ENCODE data around the gene ICAM4. TPM values are rescaled to one million over a fixed set of nuclear protein-coding genes. Genes with fewer than 3 reads are reported as not detected.

The ICAM4 gene
- total and polyA plus RNA-seq, 2 donors (not counting 3 experiments of a cell fraction or from before 2014, with no cell fraction given) = 0.44 to 0.49 TPM

GRCh38 chr19:10292206-10292788 is 5.5 kb downstream of the ICAM4 start:
- Histone ChIP-seq H3K9me1 (replicated peaks; ENCODE audit: control insufficient read depth, extremely low read depth, insufficient read depth, low read length) (no peaks in the 10 kb centered on the region), H4K20me1 (replicated peaks; ENCODE audit: control insufficient read depth, extremely low read depth, insufficient read depth, low read length) (no peaks in the 10 kb centered on the region), H2AFZ (ENCODE audit: low read depth, low read length) (no peak overlapping the region), H3K79me2 (ENCODE audit: control insufficient read depth, insufficient read depth, low read length) (no peaks in the 10 kb centered on the region), H3K36me3 (ENCODE audit: control insufficient read depth in 2 of 2, extremely low read depth in 1 of 2, insufficient read depth in 2 of 2, low read length in 2 of 2) (no peaks in the 10 kb centered on the region), H3K9me3 (replicated peaks; ENCODE audit: control insufficient read depth, insufficient read depth, low read length) (no peaks in the 10 kb centered on the region), H3K27ac (ENCODE audit: insufficient read depth, low read depth, low read length) (no peak overlapping the region), H3K4me3 (replicated peaks in 1 of 3; ENCODE audit: insufficient read depth in 1 of 3, low read depth in 1 of 3, low read length in 3 of 3) (no peak overlapping the region), H3K27me3 (ENCODE audit: control insufficient read depth in 2 of 2, insufficient read depth in 2 of 2, low read length in 2 of 2) (peaks cover 54 to 71% of the 10 kb centered on the region in 2 experiments), H3K4me2 (ENCODE audit: insufficient read depth, low read length) (no peak overlapping the region), H3K4me1 (ENCODE audit: control insufficient read depth, extremely low read depth, insufficient read depth, low read length) (peaks cover 25% of the 10 kb centered on the region), H3K9ac (replicated peaks; ENCODE audit: extremely low read depth, insufficient read depth, low read length) (no peak overlapping the region)
- ChIA-PET POLR2A (interaction anchor here (2.2 kb wide), 1 partner anchor 21 kb away, joined by 15 read pairs; the partner anchor contains the start of gene ICAM1), CTCF (interaction anchor here (0.8 to 3.2 kb wide), 7 partner anchors 13 to 96 kb away, joined by 3 to 18 read pairs (median 8); partner anchors contain the start of gene RAVER1)
- FAIRE-seq = peak; percentile 57
- TF ChIP-seq GATA2 (IDR thresholded peaks at IDR 0.05; ENCODE audit: insufficient read depth, insufficient read length, low read depth, low read length) (no peak), MYC (IDR thresholded peaks at IDR 0.05; ENCODE audit: low read depth, low read length) (no peak), EZH2 (IDR thresholded peaks at IDR 0.05; ENCODE audit: borderline replicate concordance, low read depth, low read length, severe bottlenecking) (no peak), POLR2A (IDR thresholded peaks at IDR 0.05; ENCODE audit: low read depth, low read length) (no peak), JUN (IDR thresholded peaks at IDR 0.05; ENCODE audit: borderline replicate concordance, insufficient read depth, insufficient read length, low read depth) (no peak), CTCF (IDR thresholded peaks at IDR 0.05; ENCODE audit: extremely low read depth in 1 of 2, insufficient read depth in 1 of 2, low read depth in 1 of 2, low read length in 2 of 2) (no peak), POLR2AphosphoS5 (IDR thresholded peaks at IDR 0.05; ENCODE audit: insufficient read depth, low read depth, low read length) (no peak), MAX (IDR thresholded peaks at IDR 0.05; ENCODE audit: insufficient read depth, insufficient read length) (no peak), FOS (IDR thresholded peaks at IDR 0.05; ENCODE audit: borderline replicate concordance, insufficient read depth, low read length) (no peak)
- dilution Hi-C loops (cut with MboI; ENCODE audit: extremely low pct_ligation_motif_present, low sequenced_read_pairs) = no loop called here
- intact Hi-C loops (cut with micrococcal nuclease) = no loop called here
- DNase-seq (ENCODE audit: low read depth, low spot score) = peak; percentile 48
- BruUV-seq (replicated peaks) = no TSS peak
